ENCODE measurements around the gene SEC14L5.

DNA sequence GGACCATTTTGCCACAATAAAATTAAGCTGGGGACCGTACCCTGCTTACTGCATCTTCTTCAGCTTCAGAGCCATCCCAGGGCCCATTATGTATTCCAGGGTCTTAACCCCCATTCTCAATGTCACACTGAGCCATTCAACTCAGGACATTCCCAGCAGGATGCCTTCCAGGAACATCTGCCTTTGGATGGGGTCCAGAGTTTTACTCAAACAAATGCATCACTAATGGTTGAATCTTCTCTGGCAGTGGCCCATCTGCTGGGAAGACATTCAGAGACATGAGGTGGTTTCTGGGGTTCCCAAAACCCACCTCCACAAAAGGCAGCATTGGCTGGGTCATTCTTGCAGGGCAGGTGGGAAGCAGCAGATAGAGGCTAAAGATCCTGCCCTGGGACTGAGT, 3.4 kb upstream of the SEC14L5 start:
- TF ChIP-seq CTCF (IDR thresholded peaks at IDR 0.05; ENCODE audit: poor library complexity, severe bottlenecking) (no peak), EP300 (conservative IDR thresholded peaks at IDR 0.05; ENCODE audit: poor library complexity, severe bottlenecking) (no peak)

Measured in neural cell (in vitro differentiated cells).